SU-DHL-6 (cell line): ENCODE results near the gene ANKRD42.

ENCODE experiments used
- H2AFZ ChIP-seq: fragments of 200-600 bp; sonication (generic); 2 replicates; pipeline ENCODE4 v1.6.1; 2014; ENCODE audit warnings: low read depth, mild to moderate bottlenecking, moderate library complexity, mixed read lengths, antibody characterized with exemption, low read length; ENCODE audit not compliant: severe bottlenecking
- H3F3A ChIP-seq: fragments of 200-600 bp; shearing (Covaris generic); 2 replicates; pipeline ENCODE4 v1.6.0; 2016; ENCODE audit warnings: antibody characterized with exemption, mild to moderate bottlenecking; ENCODE audit not compliant: insufficient read depth
- H3K27ac ChIP-seq: fragments of 200-600 bp; sonication (generic); 2 replicates; pipeline ENCODE4 v1.5.1; 2016; ENCODE audit warnings: low read depth, mild to moderate bottlenecking, low read length, moderate library complexity, mixed read lengths
- H3K27me3 ChIP-seq: fragments of 200-600 bp; sonication (generic), shearing (Covaris generic); 2 replicates; pipeline ENCODE4 v1.6.0; 2014; ENCODE audit warnings: mild to moderate bottlenecking, low read length
- H3K36me3 ChIP-seq: fragments of 200-600 bp; sonication (generic); 2 replicates; pipeline ENCODE4 v1.6.1; 2014; ENCODE audit warnings: mild to moderate bottlenecking, low read length, mixed read lengths
- H3K4me2 ChIP-seq: fragments of 300-600, 200-600 bp; shearing (Covaris generic), sonication (generic); 2 replicates; pipeline ENCODE4 v1.6.0; 2014; ENCODE audit warnings: low read length, low read depth, mild to moderate bottlenecking; ENCODE audit not compliant: poor library complexity, severe bottlenecking
- H3K4me3 ChIP-seq: fragments of 200-600 bp; sonication (generic); 2 replicates; pipeline ENCODE4 v1.5.1; 2014; ENCODE audit warnings: antibody characterized with exemption, low read length, mild to moderate bottlenecking, mixed read lengths; ENCODE audit not compliant: insufficient read depth, poor library complexity, severe bottlenecking
- H3K79me2 ChIP-seq: fragments of 200-600 bp; sonication (generic); 2 replicates; pipeline ENCODE4 v1.6.1; 2014; ENCODE audit warnings: mild to moderate bottlenecking, low read length, moderate library complexity; ENCODE audit not compliant: insufficient read depth
- H3K9ac ChIP-seq: fragments of 200-600 bp; sonication (generic); 2 replicates; pipeline ENCODE4 v1.7.0; 2014; ENCODE audit warnings: mild to moderate bottlenecking, low read length
- H3K9me2 ChIP-seq: fragments of 200-600 bp; sonication (generic); replicated peaks from 2 replicates; pipeline ENCODE4 v1.6.1; 2014; ENCODE audit warnings: low read length; ENCODE audit not compliant: insufficient read depth
- H3K9me3 ChIP-seq: fragments of 200-600 bp; sonication (generic); 2 replicates; pipeline ENCODE4 v1.6.1; 2014; ENCODE audit warnings: low read length, mixed read lengths; ENCODE audit not compliant: insufficient read depth
- H4K20me1 ChIP-seq: fragments of 200-600 bp; sonication (generic); 2 replicates; pipeline ENCODE4 v1.6.1; 2014; ENCODE audit warnings: low read depth, mild to moderate bottlenecking, antibody characterized with exemption, low read length, moderate library complexity, mixed read lengths
- EZH2phosphoT487 ChIP-seq: fragments of 200-600 bp; sonication (generic), shearing (Covaris generic); conservative IDR thresholded peaks from 2 replicates; pipeline ENCODE4 v1.6.1; 2018; ENCODE audit warnings: mild to moderate bottlenecking, antibody characterized with exemption, low read length, moderate library complexity, mixed read lengths
- TF ChIP-seq, protein P1 (sequence below): fragments of 200-600 bp; sonication (generic); IDR thresholded peaks from one replicate; pipeline ENCODE4 v1.5.1; 2017; ENCODE audit warnings: antibody characterized with exemption, mild to moderate bottlenecking, low read length, moderate library complexity; ENCODE audit not compliant: insufficient read depth, poor library complexity, severe bottlenecking

ANKRD42 gene

DNA sequence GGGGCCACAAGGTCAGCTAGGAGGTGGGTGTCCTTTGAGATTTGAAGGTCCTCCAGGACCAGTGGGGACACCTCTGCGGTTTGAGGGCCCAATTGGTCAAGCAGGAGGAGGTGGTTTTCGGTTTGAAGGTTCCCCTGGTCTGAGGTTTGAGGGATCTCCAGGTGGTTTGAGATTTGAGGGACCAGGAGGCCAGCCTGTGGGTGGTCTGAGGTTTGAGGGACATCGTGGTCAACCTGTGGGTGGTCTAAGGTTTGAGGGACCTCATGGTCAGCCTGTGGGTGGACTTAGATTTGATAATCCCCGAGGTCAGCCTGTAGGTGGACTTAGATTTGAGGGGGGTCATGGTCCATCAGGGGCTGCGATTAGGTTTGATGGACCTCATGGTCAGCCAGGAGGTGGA, 24.8 kb upstream of the ANKRD42 start:
- Histone ChIP-seq H3K27ac (no peak overlapping the region), H2AFZ (no peak overlapping the region), H4K20me1 (peaks cover 48% of the 10 kb centered on the region), H3K9me2 (no peaks in the 10 kb centered on the region), H3K79me2 (peaks cover 100% of the 10 kb centered on the region), H3K4me2 (peak overlapping the region; percentile 41), H3F3A (peaks cover 22% of the 10 kb centered on the region; the same call in 1 of the 2 replicates), H3K4me3 (no peak overlapping the region), H3K27me3 (no peaks in the 10 kb centered on the region), H3K36me3 (peaks cover 72% of the 10 kb centered on the region), H3K9ac (no peak overlapping the region), H3K9me3 (no peaks in the 10 kb centered on the region)
- TF ChIP-seq EZH2phosphoT487 = no peak
- TF ChIP-seq, protein P1, sequence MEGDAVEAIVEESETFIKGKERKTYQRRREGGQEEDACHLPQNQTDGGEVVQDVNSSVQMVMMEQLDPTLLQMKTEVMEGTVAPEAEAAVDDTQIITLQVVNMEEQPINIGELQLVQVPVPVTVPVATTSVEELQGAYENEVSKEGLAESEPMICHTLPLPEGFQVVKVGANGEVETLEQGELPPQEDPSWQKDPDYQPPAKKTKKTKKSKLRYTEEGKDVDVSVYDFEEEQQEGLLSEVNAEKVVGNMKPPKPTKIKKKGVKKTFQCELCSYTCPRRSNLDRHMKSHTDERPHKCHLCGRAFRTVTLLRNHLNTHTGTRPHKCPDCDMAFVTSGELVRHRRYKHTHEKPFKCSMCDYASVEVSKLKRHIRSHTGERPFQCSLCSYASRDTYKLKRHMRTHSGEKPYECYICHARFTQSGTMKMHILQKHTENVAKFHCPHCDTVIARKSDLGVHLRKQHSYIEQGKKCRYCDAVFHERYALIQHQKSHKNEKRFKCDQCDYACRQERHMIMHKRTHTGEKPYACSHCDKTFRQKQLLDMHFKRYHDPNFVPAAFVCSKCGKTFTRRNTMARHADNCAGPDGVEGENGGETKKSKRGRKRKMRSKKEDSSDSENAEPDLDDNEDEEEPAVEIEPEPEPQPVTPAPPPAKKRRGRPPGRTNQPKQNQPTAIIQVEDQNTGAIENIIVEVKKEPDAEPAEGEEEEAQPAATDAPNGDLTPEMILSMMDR = no peak

GRCh38 chr11:83170865-83171264, 22.6 kb upstream of the ANKRD42 start:
- Histone ChIP-seq H2AFZ (no peak overlapping the region), H3K79me2 (peaks cover 100% of the 10 kb centered on the region), H3K9me2 (no peaks in the 10 kb centered on the region), H3K27me3 (no peaks in the 10 kb centered on the region), H3K9me3 (no peaks in the 10 kb centered on the region), H3K36me3 (peaks cover 63% of the 10 kb centered on the region), H3K4me3 (no peak overlapping the region), H3K27ac (no peak overlapping the region), H3F3A (peaks cover 16% of the 10 kb centered on the region; the same call in 1 of the 2 replicates), H3K4me2 (peak overlapping the region; percentile 41), H3K9ac (no peak overlapping the region), H4K20me1 (peaks cover 50% of the 10 kb centered on the region)
- no peak for TF ChIP-seq EZH2phosphoT487
- TF ChIP-seq, protein P1 = no peak

DNA sequence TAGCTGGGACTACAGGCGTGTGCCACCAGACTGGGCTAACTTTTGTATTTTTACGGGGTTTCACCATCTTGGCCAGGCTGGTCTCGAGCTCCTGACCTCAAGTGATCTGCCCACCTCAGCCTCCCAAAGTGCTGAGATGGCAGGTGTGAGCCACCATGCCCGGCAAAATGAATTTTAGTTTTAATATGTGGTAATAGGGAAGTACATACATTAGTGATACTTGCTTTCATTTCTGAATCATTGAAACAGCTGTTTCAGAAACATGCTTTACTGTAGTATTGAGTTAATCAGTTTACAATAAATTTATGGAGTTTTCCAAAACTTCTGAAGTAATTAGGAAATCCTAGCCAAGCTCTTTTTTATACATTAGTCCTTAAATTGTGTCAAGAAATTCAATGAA, 21.0 kb upstream of the ANKRD42 start:
- no peak overlapping the region for H3K4me2 ChIP-seq
- H3K36me3 ChIP-seq = peaks cover 57% of the 10 kb centered on the region
- H2AFZ ChIP-seq = no peak overlapping the region
- no peaks in the 10 kb centered on the region for H3K9me3 ChIP-seq
- H3F3A ChIP-seq = peaks cover 25% of the 10 kb centered on the region; the same call in 1 of the 2 replicates
- H3K27me3 ChIP-seq = no peaks in the 10 kb centered on the region
- H3K27ac ChIP-seq = no peak overlapping the region
- no peaks in the 10 kb centered on the region for H3K9me2 ChIP-seq
- TF ChIP-seq EZH2phosphoT487 = no peak
- TF ChIP-seq, protein P1 = no peak
- H3K4me3 ChIP-seq = no peak overlapping the region
- peaks cover 95% of the 10 kb centered on the region for H3K79me2 ChIP-seq
- no peak overlapping the region for H3K9ac ChIP-seq
- H4K20me1 ChIP-seq = peaks cover 55% of the 10 kb centered on the region
